ENCODE measurements around the gene PRKAB2.
"Not testable (repeated sequence)": the region's sequence is repeated elsewhere in the genome, so short reads cannot be mapped to it uniquely, and the experiment has no call there.

Gene PRKAB2

DNA sequence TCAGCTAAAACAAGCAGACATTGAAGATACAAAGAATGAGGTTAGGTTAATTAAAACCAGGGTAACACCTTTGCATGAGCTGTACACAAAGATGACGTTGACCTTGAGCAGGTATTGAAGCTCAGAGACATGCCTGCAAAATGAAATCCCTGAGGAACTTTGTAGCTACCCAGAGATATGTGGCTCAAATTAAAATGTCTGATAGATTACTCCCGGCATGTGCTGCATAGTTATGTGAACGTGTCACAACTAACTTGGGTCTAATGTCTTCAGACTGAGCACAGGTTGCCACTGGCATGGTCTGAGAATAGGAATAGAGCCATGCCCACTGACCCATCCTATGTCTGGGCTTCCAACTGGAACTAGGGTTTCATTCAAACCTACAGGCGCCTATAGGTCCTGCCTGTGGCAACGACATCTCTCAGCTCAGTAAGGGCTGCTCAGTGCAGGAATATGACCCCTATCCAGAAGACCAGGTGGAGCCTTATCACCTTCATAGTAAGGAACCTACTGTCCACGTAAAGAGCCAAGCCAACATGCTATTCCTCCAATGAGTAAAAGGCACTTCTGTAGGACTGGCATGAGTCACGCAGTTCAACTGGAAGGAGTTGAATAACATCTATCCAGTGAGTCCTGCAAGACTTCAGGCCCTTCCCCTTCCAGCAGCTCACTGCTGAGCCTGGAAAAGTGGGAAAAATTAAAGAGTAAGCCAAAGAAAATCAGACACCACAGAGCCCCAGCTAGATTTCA, 60.7 kb downstream of the PRKAB2 start:
- DNase-seq (ENCODE audit: low read depth in 1 of 2, low spot score in 1 of 2), result no peak

DNA sequence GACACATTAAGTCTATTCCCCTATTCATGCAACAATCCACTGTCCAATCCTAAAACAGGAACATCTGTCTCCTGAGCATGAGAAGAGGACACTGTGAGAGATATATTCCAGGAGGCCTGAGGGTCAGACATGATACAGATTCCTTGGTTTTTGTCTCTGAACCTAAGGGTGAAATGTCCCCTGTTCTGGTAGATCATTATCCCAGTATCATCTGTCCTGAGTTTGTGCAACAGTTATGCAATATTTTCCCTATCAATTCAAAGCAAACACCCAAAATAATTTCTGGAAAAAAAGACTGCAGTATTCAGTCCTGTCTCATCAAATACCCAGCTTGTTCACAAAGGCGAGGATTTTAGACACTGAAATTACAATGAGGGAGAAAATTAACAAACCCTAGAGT, 61.4 kb downstream of the PRKAB2 start:
- DNase-seq (ENCODE audit: low read depth in 1 of 2, low spot score in 1 of 2), result no peak

DNA sequence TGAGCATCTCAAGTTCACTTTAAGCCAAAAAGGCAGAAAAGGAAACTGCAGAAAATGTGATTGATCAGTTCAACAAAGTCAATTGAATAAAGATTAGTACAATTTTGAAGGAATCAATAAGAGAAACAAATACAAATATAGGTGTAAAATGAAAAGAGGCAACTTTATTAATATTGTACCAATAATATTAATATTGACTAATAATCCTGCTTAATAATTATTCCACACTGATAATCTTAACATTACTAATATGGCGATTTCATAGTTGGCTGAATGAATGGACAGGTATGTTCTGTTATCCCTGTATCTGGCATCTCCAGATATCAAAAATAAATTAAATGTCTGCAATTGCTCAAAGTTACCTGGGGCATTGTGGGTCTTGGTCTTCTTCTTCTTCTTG, 61.8 kb downstream of the PRKAB2 start:
- no peak for DNase-seq (ENCODE audit: low read depth in 1 of 2, low spot score in 1 of 2)

- no peak for DNase-seq (ENCODE audit: low read depth in 1 of 2, low spot score in 1 of 2)
Observed at GRCh38 chr1:147109762-147110161, 62.5 kb downstream of the PRKAB2 start.

GRCh38 chr1:147109041-147109440, 63.2 kb downstream of the PRKAB2 start:
- no peak for DNase-seq (ENCODE audit: low read depth in 1 of 2, low spot score in 1 of 2)

DNA sequence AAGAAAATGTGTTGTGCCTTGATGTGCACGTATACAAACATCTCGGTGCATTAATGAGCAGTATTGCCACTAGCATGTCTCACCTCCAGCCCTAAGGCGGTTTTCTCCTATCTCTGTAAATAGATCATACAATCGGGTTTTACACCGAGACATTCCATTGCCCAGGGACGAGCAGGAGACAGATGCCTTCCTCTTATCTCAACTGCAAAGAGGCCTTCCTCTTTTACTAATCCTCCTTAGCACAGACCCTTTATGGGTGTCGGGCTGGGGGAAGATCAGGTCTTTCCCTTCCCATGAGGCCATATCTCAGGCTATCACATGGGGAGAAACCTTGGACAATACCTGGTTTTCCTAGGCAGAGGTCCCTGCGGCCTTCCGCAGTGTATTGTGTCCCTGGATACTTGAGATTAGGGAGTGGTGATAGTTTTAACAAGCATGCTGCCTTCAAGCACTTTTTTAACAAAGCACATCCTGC, 65.8 kb downstream of the PRKAB2 start:
- not testable (repeated sequence) for DNase-seq (ENCODE audit: low read depth in 1 of 2, low spot score in 1 of 2)

- no peak for DNase-seq (ENCODE audit: low read depth in 1 of 2, low spot score in 1 of 2)
Observed at GRCh38 chr1:147105909-147106308, 66.4 kb downstream of the PRKAB2 start.
